Activated CD4-positive, alpha-beta T cell treated with anti-CD3 and anti-CD28 coated beads, Interleukin-2, amount 10 ng/mL, durations not matched to agents 24 days and 14 days (primary cell): Measurements from ENCODE around the gene PRDM16. TPM values are rescaled to one million over a fixed set of nuclear protein-coding genes. Genes with fewer than 3 reads are reported as not detected.

ENCODE experiments used
- DNase-seq: peaks from one replicate; pipeline ENCODE4 v3.0.0; 2022
- H3K27ac Mint-ChIP-seq: one replicate; pipeline ENCODE4 v1.8.0; 2022; ENCODE audit warnings: mild to moderate bottlenecking, mixed read lengths
- H3K27me3 Mint-ChIP-seq: one replicate; pipeline ENCODE4 v1.8.0; 2022; ENCODE audit warnings: mixed read lengths
- H3K36me3 Mint-ChIP-seq: one replicate; pipeline ENCODE4 v1.8.0; 2022; ENCODE audit warnings: low read depth, mild to moderate bottlenecking, mixed read lengths
- H3K4me1 Mint-ChIP-seq: one replicate; pipeline ENCODE4 v1.8.0; 2021; ENCODE audit warnings: mixed read lengths
- H3K4me3 Mint-ChIP-seq: one replicate; pipeline ENCODE4 v1.8.0; 2022; ENCODE audit warnings: mild to moderate bottlenecking, moderate library complexity, mixed read lengths
- H3K9me3 Mint-ChIP-seq: one replicate; pipeline ENCODE4 v1.8.0; 2021; ENCODE audit warnings: mixed read lengths
- intact Hi-C: fragments of 100-400 bp; cut with micrococcal nuclease; formaldehyde crosslinking; loops from one replicate; pipeline ENCODE4 v1.15.1; 2023
- total RNA-seq: library from RNA; stranded (reverse); gene quantifications from 2 replicates; pipeline ENCODE4 v1.2.3, GENCODE V29; 2022

The PRDM16 gene
- total RNA-seq, 1 donor from 2014 or later, result not detected

GRCh38 chr1:3065396-3065795 is 3.6 kb upstream of the PRDM16 start:
- Mint-ChIP-seq H3K36me3 (no peaks in the 10 kb centered on the region), H3K4me3 (no peak overlapping the region), H3K27ac (no peak overlapping the region), H3K27me3 (peaks cover 11% of the 10 kb centered on the region), H3K4me1 (peaks cover 2% of the 10 kb centered on the region), H3K9me3 (no peaks in the 10 kb centered on the region)
- no peak for DNase-seq
- intact Hi-C loops, result no loop called here

- Mint-ChIP-seq H3K27ac (no peak overlapping the region), H3K9me3 (no peaks in the 10 kb centered on the region), H3K4me3 (no peak overlapping the region), H3K4me1 (peaks cover 2% of the 10 kb centered on the region), H3K27me3 (peaks cover 11% of the 10 kb centered on the region), H3K36me3 (no peaks in the 10 kb centered on the region)
- no peak for DNase-seq
- intact Hi-C loops, result no loop called here
Observed at GRCh38 chr1:3065797-3066196, 3.2 kb upstream of the PRDM16 start.

GRCh38 chr1:3066250-3066711 is 2.7 kb upstream of the PRDM16 start:
- peaks cover 2% of the 10 kb centered on the region for H3K4me1 Mint-ChIP-seq
- no peaks in the 10 kb centered on the region for H3K36me3 Mint-ChIP-seq
- no peak overlapping the region for H3K27ac Mint-ChIP-seq
- no peak overlapping the region for H3K4me3 Mint-ChIP-seq
- intact Hi-C loops, result no loop called here
- peaks cover 13% of the 10 kb centered on the region for H3K27me3 Mint-ChIP-seq
- H3K9me3 Mint-ChIP-seq, result no peaks in the 10 kb centered on the region
- DNase-seq, result no peak

GRCh38 chr1:3066826-3067225 is 2.2 kb upstream of the PRDM16 start:
- Mint-ChIP-seq H3K27ac (no peak overlapping the region), H3K4me1 (peaks cover 2% of the 10 kb centered on the region), H3K4me3 (no peak overlapping the region), H3K27me3 (peaks cover 17% of the 10 kb centered on the region), H3K36me3 (no peaks in the 10 kb centered on the region), H3K9me3 (no peaks in the 10 kb centered on the region)
- no peak for DNase-seq
- intact Hi-C loops, result no loop called here

GRCh38 chr1:3067301-3067670 is 1.7 kb upstream of the PRDM16 start:
- Mint-ChIP-seq H3K4me1 (peaks cover 2% of the 10 kb centered on the region), H3K27me3 (peaks cover 21% of the 10 kb centered on the region), H3K36me3 (no peaks in the 10 kb centered on the region), H3K9me3 (no peaks in the 10 kb centered on the region), H3K4me3 (no peak overlapping the region), H3K27ac (no peak overlapping the region)
- intact Hi-C loops, result no loop called here
- no peak for DNase-seq

GRCh38 chr1:3067671-3068563 is 1.1 kb upstream of the PRDM16 start:
- H3K27me3 Mint-ChIP-seq, result peaks cover 22% of the 10 kb centered on the region

GRCh38 chr1:3069491-3070308 is 697 bp downstream of the PRDM16 start:
- Mint-ChIP-seq H3K27ac (no peak overlapping the region), H3K9me3 (no peaks in the 10 kb centered on the region), H3K4me3 (no peak overlapping the region), H3K36me3 (no peaks in the 10 kb centered on the region), H3K4me1 (peaks cover 2% of the 10 kb centered on the region), H3K27me3 (peaks cover 26% of the 10 kb centered on the region)
- no peak for DNase-seq
- intact Hi-C loops, result no loop called here

More at GRCh38 chr1:3067671-3068563, 1.1 kb upstream of the PRDM16 start:
- Mint-ChIP-seq H3K27ac (no peak overlapping the region), H3K36me3 (no peaks in the 10 kb centered on the region), H3K9me3 (no peaks in the 10 kb centered on the region), H3K4me3 (no peak overlapping the region), H3K4me1 (peaks cover 2% of the 10 kb centered on the region)
- intact Hi-C loops, result no loop called here
- DNase-seq, result no peak

- no peaks in the 10 kb centered on the region for H3K36me3 Mint-ChIP-seq
- peaks cover 2% of the 10 kb centered on the region for H3K4me1 Mint-ChIP-seq
- intact Hi-C loops, result no loop called here
- no peak for DNase-seq
- H3K27ac Mint-ChIP-seq, result no peak overlapping the region
- no peaks in the 10 kb centered on the region for H3K9me3 Mint-ChIP-seq
- no peak overlapping the region for H3K4me3 Mint-ChIP-seq
- H3K27me3 Mint-ChIP-seq, result peaks cover 26% of the 10 kb centered on the region
Observed at GRCh38 chr1:3070309-3070643, 1.3 kb downstream of the PRDM16 start.

- Mint-ChIP-seq H3K36me3 (no peaks in the 10 kb centered on the region), H3K4me3 (no peak overlapping the region), H3K9me3 (no peaks in the 10 kb centered on the region), H3K27me3 (peaks cover 26% of the 10 kb centered on the region), H3K4me1 (peaks cover 2% of the 10 kb centered on the region), H3K27ac (no peak overlapping the region)
- intact Hi-C loops, result no loop called here
- DNase-seq, result no peak
Observed at GRCh38 chr1:3070644-3071564, 1.9 kb downstream of the PRDM16 start.

- Mint-ChIP-seq H3K27ac (no peak overlapping the region), H3K4me3 (no peak overlapping the region), H3K36me3 (no peaks in the 10 kb centered on the region), H3K9me3 (no peaks in the 10 kb centered on the region), H3K27me3 (peaks cover 24% of the 10 kb centered on the region), H3K4me1 (peaks cover 2% of the 10 kb centered on the region)
- intact Hi-C loops, result no loop called here
- no peak for DNase-seq
Observed at GRCh38 chr1:3071565-3072390, 2.8 kb downstream of the PRDM16 start.

- H3K36me3 Mint-ChIP-seq, result no peaks in the 10 kb centered on the region
- DNase-seq, result no peak
- H3K27ac Mint-ChIP-seq, result no peak overlapping the region
- no peaks in the 10 kb centered on the region for H3K9me3 Mint-ChIP-seq
- intact Hi-C loops, result no loop called here
- no peak overlapping the region for H3K4me3 Mint-ChIP-seq
- peaks cover 22% of the 10 kb centered on the region for H3K27me3 Mint-ChIP-seq
- H3K4me1 Mint-ChIP-seq, result peaks cover 2% of the 10 kb centered on the region
Observed at GRCh38 chr1:3072391-3073185, 3.6 kb downstream of the PRDM16 start.

- Mint-ChIP-seq H3K36me3 (no peaks in the 10 kb centered on the region), H3K4me1 (peaks cover 2% of the 10 kb centered on the region), H3K27ac (no peak overlapping the region), H3K27me3 (peaks cover 23% of the 10 kb centered on the region), H3K4me3 (no peak overlapping the region), H3K9me3 (no peaks in the 10 kb centered on the region)
- DNase-seq, result no peak
- intact Hi-C loops, result no loop called here
Observed at GRCh38 chr1:3073186-3073488, 4.1 kb downstream of the PRDM16 start.
